Tibial artery (tissue), 4 donors: ENCODE data around the gene NACAD.

ENCODE experiments used
- DNase-seq, 2 donors: peaks; one replicate each; pipeline ENCODE4 v3.0.0-alpha.2; 2019
- H3K27ac ChIP-seq, 2 donors: fragments of 200-600 bp; sonication (generic) in 1 of 2; 1 replicate in 1 of 2; 2 replicates in 1 of 2; pipeline ENCODE4 v1.5.1; 2018 to 2019; ENCODE audit warnings: mild to moderate bottlenecking in 1 of 2
- H3K27me3 ChIP-seq, 2 donors: fragments of 200-600 bp; sonication (generic) in 1 of 2; one replicate each; pipeline versions ENCODE4 v1.5.1 to v1.6.0; 2016 to 2019
- H3K36me3 ChIP-seq, 3 donors: fragments of 200-600 bp; sonication (generic) in 2 of 3; one replicate each; pipeline ENCODE4 v1.5.1; 2016 to 2019; ENCODE audit warnings: mild to moderate bottlenecking in 2 of 3
- H3K4me1 ChIP-seq, 4 donors: fragments of 200-600 bp; sonication (generic) in 2 of 4; 1 replicate in 3 of 4; 2 replicates in 1 of 4; pipeline ENCODE4 v1.5.1; 2016 to 2019
- H3K4me3 ChIP-seq, 2 donors: fragments of 200-600 bp; sonication (generic) in 1 of 2; 1 replicate in 1 of 2; 2 replicates in 1 of 2; pipeline ENCODE4 v1.5.1; 2018 to 2019; ENCODE audit warnings: mild to moderate bottlenecking in 2 of 2
- H3K9me3 ChIP-seq, 3 donors: fragments of 200-600 bp; sonication (generic) in 1 of 3; one replicate each; pipeline ENCODE4 v1.5.1; 2016 to 2019
- CTCF ChIP-seq, 2 experiments: fragments of 200-600 bp in 1 of 2; fragments of 450-650 bp in 1 of 2; IDR thresholded peaks; one replicate each; pipeline ENCODE4 v1.5.1; 2017 to 2019; ENCODE audit warnings: antibody characterized with exemption in 2 of 2, mild to moderate bottlenecking in 1 of 2, moderate library complexity in 1 of 2
- intact Hi-C: fragments of 100-400 bp; cut with DNase I; formaldehyde crosslinking; loops from one replicate; pipeline ENCODE4 v1.15.0; 2023; ENCODE audit warnings: low total_unique reads

NACAD gene

GRCh38 chr7:45080958-45081669 lies 7.7 kb downstream of the NACAD start:
- TF ChIP-seq CTCF (IDR thresholded peaks at IDR 0.05) = no peak
- Histone ChIP-seq H3K27ac (no peak overlapping the region), H3K9me3 (no peaks in the 10 kb centered on the region), H3K27me3 (no peaks in the 10 kb centered on the region), H3K4me1 (no peaks in the 10 kb centered on the region), H3K36me3 (peaks cover 12 to 64% (median 21%) of the 10 kb centered on the region in 3 donors), H3K4me3 (no peak overlapping the region)
- intact Hi-C loops = no loop called here
- DNase-seq = peak in 1 of 2 donors; percentile 60

- Histone ChIP-seq H3K27ac (no peak overlapping the region), H3K27me3 (no peaks in the 10 kb centered on the region), H3K4me3 (no peak overlapping the region), H3K4me1 (no peaks in the 10 kb centered on the region), H3K9me3 (no peaks in the 10 kb centered on the region), H3K36me3 (peaks cover 18 to 64% (median 28%) of the 10 kb centered on the region in 3 donors)
- no peak for TF ChIP-seq CTCF (IDR thresholded peaks at IDR 0.05)
- DNase-seq = no peak
- intact Hi-C loops = no loop called here
These were observed 8.4 kb downstream of the NACAD start for GRCh38 chr7:45080265-45080957.

GRCh38 chr7:45078125-45078681 lies 10.6 kb downstream of the NACAD start:
- no peak for TF ChIP-seq CTCF (IDR thresholded peaks at IDR 0.05)
- H3K27me3 ChIP-seq = no peaks in the 10 kb centered on the region
- DNase-seq = peak in 1 of 2 donors; percentile 39
- peaks cover 0 to 3% (median 0%) of the 10 kb centered on the region in 4 donors for H3K4me1 ChIP-seq
- intact Hi-C loops = no loop called here
- peaks cover 27 to 72% (median 50%) of the 10 kb centered on the region in 3 donors for H3K36me3 ChIP-seq
- H3K4me3 ChIP-seq = no peak overlapping the region
- no peaks in the 10 kb centered on the region for H3K9me3 ChIP-seq
- no peak overlapping the region for H3K27ac ChIP-seq

GRCh38 chr7:45077579-45077978 lies 11.2 kb downstream of the NACAD start:
- Histone ChIP-seq H3K4me1 (peaks cover 0 to 3% (median 0%) of the 10 kb centered on the region in 4 donors), H3K4me3 (no peak overlapping the region), H3K9me3 (no peaks in the 10 kb centered on the region), H3K36me3 (peaks cover 34 to 73% (median 56%) of the 10 kb centered on the region in 3 donors), H3K27ac (no peak overlapping the region), H3K27me3 (no peaks in the 10 kb centered on the region)
- intact Hi-C loops = no loop called here
- peak in 1 of 2 donors; percentile 32 for DNase-seq
- TF ChIP-seq CTCF (IDR thresholded peaks at IDR 0.05) = no peak

- H3K36me3 ChIP-seq = peaks cover 38 to 77% (median 62%) of the 10 kb centered on the region in 3 donors
- intact Hi-C loops = no loop called here
- peak in 1 of 2 donors; percentile 57 for DNase-seq
- H3K4me3 ChIP-seq = no peak overlapping the region
- H3K27ac ChIP-seq = no peak overlapping the region
- no peaks in the 10 kb centered on the region for H3K27me3 ChIP-seq
- no peak for TF ChIP-seq CTCF (IDR thresholded peaks at IDR 0.05)
- H3K4me1 ChIP-seq = peaks cover 0 to 3% (median 0%) of the 10 kb centered on the region in 4 donors
- H3K9me3 ChIP-seq = no peaks in the 10 kb centered on the region
These were observed 11.8 kb downstream of the NACAD start for GRCh38 chr7:45076946-45077345.
